OCI-LY1 (cell line): ENCODE measurements around the gene ACR.
A peak's percentile ranks its signal among the peaks of the same experiment; 100 is the strongest.
"Not testable (repeated sequence)": the region's sequence is repeated elsewhere in the genome, so short reads cannot be mapped to it uniquely, and the experiment has no call there.

Experiments
- H2AFZ ChIP-seq: fragments of 200-600 bp; sonication (generic), shearing (Covaris generic); 2 replicates; pipeline ENCODE4 v1.6.0; 2014; ENCODE audit warnings: antibody characterized with exemption, mild to moderate bottlenecking, low read length
- H3F3A ChIP-seq: fragments of 200-600 bp; sonication (generic), shearing (Covaris generic); 2 replicates; pipeline ENCODE4 v1.6.0; 2014; ENCODE audit warnings: mild to moderate bottlenecking, antibody characterized with exemption, low read length, moderate library complexity; ENCODE audit not compliant: insufficient read depth
- H3K27ac ChIP-seq: fragments of 200-600 bp; sonication (generic); 2 replicates; pipeline ENCODE4 v1.5.1; 2014; ENCODE audit warnings: low read length, mixed run types, mild to moderate bottlenecking, low read depth; ENCODE audit not compliant: poor library complexity, severe bottlenecking
- H3K27me3 ChIP-seq: fragments of 200-600 bp; sonication (generic); 2 replicates; pipeline ENCODE4 v1.6.0; 2014; ENCODE audit warnings: antibody characterized with exemption, mild to moderate bottlenecking, low read length, moderate library complexity; ENCODE audit not compliant: insufficient read depth
- H3K36me3 ChIP-seq: fragments of 200-600 bp; sonication (generic); 2 replicates; pipeline ENCODE4 v1.6.1; 2014; ENCODE audit warnings: mild to moderate bottlenecking, antibody characterized with exemption, low read length, moderate library complexity, mixed read lengths; ENCODE audit not compliant: insufficient read depth
- H3K4me1 ChIP-seq: fragments of 200-600 bp; sonication (generic); 2 replicates; pipeline ENCODE4 v1.5.1; 2014; ENCODE audit warnings: mild to moderate bottlenecking, low read length, moderate library complexity; ENCODE audit not compliant: insufficient read depth, severe bottlenecking
- H3K4me2 ChIP-seq: fragments of 200-600 bp; sonication (generic), shearing (Covaris generic); 2 replicates; pipeline ENCODE4 v1.6.1; 2014; ENCODE audit warnings: low read length
- H3K4me3 ChIP-seq: fragments of 200-600 bp; sonication (generic); 2 replicates; pipeline ENCODE4 v1.5.1; 2014; ENCODE audit warnings: low read length, low read depth, mild to moderate bottlenecking, mixed read lengths; ENCODE audit not compliant: poor library complexity, severe bottlenecking
- H3K79me2 ChIP-seq: fragments of 200-600 bp; shearing (Covaris generic); 2 replicates; pipeline ENCODE4 v1.6.1; 2016; ENCODE audit warnings: mixed run types, low read length, mixed read lengths; ENCODE audit not compliant: insufficient read depth
- H3K9ac ChIP-seq: fragments of 200-600 bp; sonication (generic), shearing (Covaris generic); 2 replicates; pipeline ENCODE4 v1.6.1; 2014; ENCODE audit warnings: mild to moderate bottlenecking, low read length, mixed read lengths
- H3K9me2 ChIP-seq: fragments of 200-600 bp; sonication (generic), shearing (Covaris generic); 2 replicates; pipeline ENCODE4 v1.6.1; 2014; ENCODE audit warnings: low read depth, mild to moderate bottlenecking, low read length, mixed read lengths
- H3K9me3 ChIP-seq: fragments of 200-600 bp; shearing (Covaris generic); 2 replicates; pipeline ENCODE4 v1.6.1; 2014; ENCODE audit warnings: low read length, mixed read lengths
- H4K20me1 ChIP-seq: fragments of 200-600 bp; sonication (generic), shearing (Covaris generic); 2 replicates; pipeline ENCODE4 v1.6.0; 2016; ENCODE audit warnings: mild to moderate bottlenecking, low read length; ENCODE audit not compliant: insufficient read depth
- TF ChIP-seq, protein P1 (sequence below): fragments of 200-600 bp; sonication (generic), shearing (Covaris generic); IDR thresholded peaks from 2 replicates; pipeline ENCODE4 v1.5.1; 2017; ENCODE audit warnings: mild to moderate bottlenecking, antibody characterized with exemption, low read length, moderate library complexity, mixed read lengths

Gene ACR

DNA sequence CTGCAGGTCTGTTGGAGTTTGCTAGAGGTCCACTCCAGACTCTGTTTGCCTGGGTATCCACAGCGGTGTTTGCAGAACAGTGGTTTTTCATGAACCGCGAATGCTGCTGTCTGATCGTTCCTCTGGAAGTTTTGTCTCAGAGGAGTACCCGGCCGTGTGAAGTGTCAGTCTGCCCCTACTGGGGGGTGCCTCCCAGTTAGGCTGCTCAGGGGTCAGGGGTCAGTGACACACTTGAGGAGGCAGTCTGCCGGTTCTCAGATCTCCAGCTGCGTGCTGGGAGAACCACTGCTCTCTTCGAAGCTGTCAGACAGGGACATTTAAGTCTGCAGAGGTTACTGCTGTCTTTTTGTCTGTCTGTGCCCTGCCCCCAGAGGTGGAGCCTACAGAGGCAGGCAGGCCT lies 18.4 kb downstream of the ACR start:
- not testable (repeated sequence) for H3K27ac ChIP-seq

DNA sequence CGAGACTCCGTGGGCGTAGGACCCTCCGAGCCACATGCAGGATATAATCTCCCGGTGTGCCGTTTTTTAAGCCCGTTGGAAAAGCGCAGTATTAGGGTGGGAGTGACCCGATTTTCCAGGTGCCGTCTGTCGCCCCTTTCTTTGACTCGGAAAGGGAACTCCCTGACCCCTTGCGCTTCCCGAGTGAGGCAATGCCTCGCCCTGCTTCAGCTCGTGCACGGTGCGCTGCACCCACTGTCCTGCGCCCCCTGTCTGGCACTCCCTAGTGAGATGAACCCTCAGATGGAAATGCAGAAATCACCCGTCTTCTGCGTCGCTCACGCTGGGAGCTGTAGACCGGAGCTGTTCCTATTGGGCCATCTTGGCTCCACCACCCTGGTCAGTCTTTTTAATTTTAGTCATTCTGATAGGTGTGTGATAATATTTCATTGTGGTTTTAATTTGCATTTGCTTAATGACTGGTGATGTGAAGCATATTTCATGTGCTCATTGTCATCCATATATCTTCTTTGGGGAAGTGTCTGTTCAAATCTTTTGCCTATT lies 19.0 kb downstream of the ACR start:
- not testable (repeated sequence) for H3K9me2 ChIP-seq, H4K20me1 ChIP-seq, H3K4me1 ChIP-seq, H3K9me3 ChIP-seq, H3K27me3 ChIP-seq, H3K36me3 ChIP-seq, H3K79me2 ChIP-seq, H2AFZ ChIP-seq, H3F3A ChIP-seq
- H3K4me3 ChIP-seq: peak overlapping the region; percentile 63
- peak overlapping the region; percentile 71 for H3K4me2 ChIP-seq
- TF ChIP-seq, protein P1, sequence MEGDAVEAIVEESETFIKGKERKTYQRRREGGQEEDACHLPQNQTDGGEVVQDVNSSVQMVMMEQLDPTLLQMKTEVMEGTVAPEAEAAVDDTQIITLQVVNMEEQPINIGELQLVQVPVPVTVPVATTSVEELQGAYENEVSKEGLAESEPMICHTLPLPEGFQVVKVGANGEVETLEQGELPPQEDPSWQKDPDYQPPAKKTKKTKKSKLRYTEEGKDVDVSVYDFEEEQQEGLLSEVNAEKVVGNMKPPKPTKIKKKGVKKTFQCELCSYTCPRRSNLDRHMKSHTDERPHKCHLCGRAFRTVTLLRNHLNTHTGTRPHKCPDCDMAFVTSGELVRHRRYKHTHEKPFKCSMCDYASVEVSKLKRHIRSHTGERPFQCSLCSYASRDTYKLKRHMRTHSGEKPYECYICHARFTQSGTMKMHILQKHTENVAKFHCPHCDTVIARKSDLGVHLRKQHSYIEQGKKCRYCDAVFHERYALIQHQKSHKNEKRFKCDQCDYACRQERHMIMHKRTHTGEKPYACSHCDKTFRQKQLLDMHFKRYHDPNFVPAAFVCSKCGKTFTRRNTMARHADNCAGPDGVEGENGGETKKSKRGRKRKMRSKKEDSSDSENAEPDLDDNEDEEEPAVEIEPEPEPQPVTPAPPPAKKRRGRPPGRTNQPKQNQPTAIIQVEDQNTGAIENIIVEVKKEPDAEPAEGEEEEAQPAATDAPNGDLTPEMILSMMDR: peak; percentile 23; the same call in 1 of the 2 replicates
- peak overlapping the region; percentile 64 for H3K9ac ChIP-seq
- peak overlapping the region; percentile 58 for H3K27ac ChIP-seq

More for the DNA sequence above, 18.4 kb downstream of the ACR start:
- H3F3A ChIP-seq, H3K36me3 ChIP-seq, H3K27me3 ChIP-seq, H3K4me2 ChIP-seq, H3K9me3 ChIP-seq, H3K9me2 ChIP-seq, H3K4me1 ChIP-seq, H4K20me1 ChIP-seq, H3K79me2 ChIP-seq, H3K9ac ChIP-seq, H2AFZ ChIP-seq: not testable (repeated sequence)
- peak overlapping the region; percentile 63 for H3K4me3 ChIP-seq

DNA sequence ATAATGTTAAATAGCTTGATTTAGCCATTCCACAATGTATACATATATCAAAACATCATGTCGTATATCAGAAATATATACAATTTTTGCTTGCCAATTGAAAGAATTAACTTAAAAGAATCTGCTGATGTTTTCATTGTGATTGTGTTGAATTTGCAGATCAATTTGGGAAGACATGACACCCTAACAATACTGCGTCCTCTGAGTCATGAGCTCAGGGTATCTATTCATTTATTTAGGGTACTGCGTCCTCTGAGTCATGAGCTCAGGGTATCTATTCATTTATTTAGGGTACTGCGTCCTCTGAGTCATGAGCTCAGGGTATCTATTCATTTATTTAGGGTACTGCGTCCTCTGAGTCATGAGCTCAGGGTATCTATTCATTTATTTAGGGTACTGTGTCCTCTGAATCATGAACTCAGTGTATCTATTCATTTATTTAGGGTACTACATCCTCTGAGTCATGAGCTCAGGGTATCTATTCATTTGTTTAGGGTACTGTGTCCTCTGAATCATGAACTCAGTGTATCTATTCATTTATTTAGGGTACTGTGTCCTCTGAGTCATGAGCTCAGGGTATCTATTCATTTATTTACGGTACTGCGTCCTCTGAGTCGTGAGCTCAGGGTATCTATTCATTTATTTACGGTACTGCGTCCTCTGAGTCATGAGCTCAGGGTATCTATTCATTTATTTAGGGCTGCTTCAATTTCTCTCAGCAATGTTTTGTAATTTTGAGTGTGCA lies 21.8 kb downstream of the ACR start:
- H3K4me2 ChIP-seq, H2AFZ ChIP-seq, H3K9me3 ChIP-seq, H3K27me3 ChIP-seq, H3K9me2 ChIP-seq, H3K9ac ChIP-seq, H3F3A ChIP-seq, H3K4me1 ChIP-seq, H3K79me2 ChIP-seq, H3K4me3 ChIP-seq, H3K36me3 ChIP-seq, H4K20me1 ChIP-seq, H3K27ac ChIP-seq: not testable (repeated sequence)

DNA sequence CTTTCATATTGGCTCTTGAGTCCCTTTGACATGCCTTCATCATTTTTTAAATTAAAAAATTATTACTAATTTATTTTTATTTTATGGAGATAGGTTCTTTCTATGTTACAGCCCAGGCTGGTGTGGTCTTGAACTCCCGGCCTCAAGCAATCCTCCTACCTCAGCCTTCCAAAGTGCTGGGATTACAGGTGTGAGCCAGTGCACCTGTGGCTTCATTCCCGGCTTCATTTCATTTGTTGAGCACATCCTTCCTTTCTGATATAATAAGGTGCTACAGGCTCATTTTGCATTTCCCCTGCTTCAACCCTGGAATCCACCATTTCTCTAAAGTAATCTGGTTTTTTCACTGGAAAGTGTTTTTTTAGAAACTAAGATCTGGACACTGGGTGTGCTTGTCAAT lies 23.8 kb downstream of the ACR start:
- not testable (repeated sequence) for H3K4me1 ChIP-seq, H3K4me2 ChIP-seq, H3K4me3 ChIP-seq, H3K79me2 ChIP-seq, H3K27me3 ChIP-seq, H4K20me1 ChIP-seq, H3K9ac ChIP-seq, H3K27ac ChIP-seq, H3K9me2 ChIP-seq, H2AFZ ChIP-seq, H3K9me3 ChIP-seq, H3F3A ChIP-seq, H3K36me3 ChIP-seq

DNA sequence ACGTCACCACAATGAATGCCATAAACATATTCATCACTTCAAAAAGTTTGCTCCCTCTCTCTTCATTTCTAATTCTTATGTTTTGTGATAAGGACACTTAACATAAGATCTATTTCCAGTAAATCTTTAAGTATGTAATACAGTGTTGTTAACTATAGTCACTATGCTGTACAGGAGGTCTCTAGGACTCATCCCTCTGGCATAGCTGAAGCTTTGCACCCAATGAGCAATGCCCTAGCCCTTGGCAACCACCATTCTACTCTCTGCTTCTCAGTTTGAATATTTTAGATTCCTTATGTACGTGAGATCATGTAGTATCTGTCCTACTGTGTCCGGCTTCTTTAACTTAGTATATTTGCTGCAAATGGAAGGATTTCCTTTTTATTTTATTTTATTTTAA lies 26.3 kb downstream of the ACR start:
- H3K27me3 ChIP-seq, H2AFZ ChIP-seq, H3K9me3 ChIP-seq, H3K9me2 ChIP-seq, H3K9ac ChIP-seq, H3K36me3 ChIP-seq, H3K4me2 ChIP-seq, H3K79me2 ChIP-seq, H3F3A ChIP-seq, H3K4me3 ChIP-seq, H3K27ac ChIP-seq, H4K20me1 ChIP-seq, H3K4me1 ChIP-seq: not testable (repeated sequence)
